GM21576 (cell line): ENCODE data around the gene PPIF.

Experiments used
- ATAC-seq: cut with Tn5 transposase; IDR thresholded peaks from one replicate; pipeline ENCODE4 v1.9.1; 2021; ENCODE audit warnings: mild to moderate bottlenecking, moderate library complexity; ENCODE audit not compliant: unreplicated experiment

PPIF gene

GRCh38 chr10:79397575-79398303 lies 50.5 kb downstream of the PPIF start:
- no peak for ATAC-seq

GRCh38 chr10:79398642-79399041 lies 51.4 kb downstream of the PPIF start:
- no peak for ATAC-seq

- ATAC-seq, result no peak
Observed at GRCh38 chr10:79399223-79399831, 52.1 kb downstream of the PPIF start.

GRCh38 chr10:79400146-79401004 lies 53.1 kb downstream of the PPIF start:
- peak; percentile 50 for ATAC-seq

- no peak for ATAC-seq
Observed at GRCh38 chr10:79401015-79401921, 54.0 kb downstream of the PPIF start.

- no peak for ATAC-seq
Observed at GRCh38 chr10:79402625-79402946, 55.3 kb downstream of the PPIF start.

GRCh38 chr10:79402951-79403350 lies 55.7 kb downstream of the PPIF start:
- ATAC-seq, result no peak

GRCh38 chr10:79403441-79404230 lies 56.4 kb downstream of the PPIF start:
- ATAC-seq, result no peak

GRCh38 chr10:79404231-79404609 lies 57.0 kb downstream of the PPIF start:
- no peak for ATAC-seq

GRCh38 chr10:79404690-79405131 lies 57.4 kb downstream of the PPIF start:
- ATAC-seq, result no peak
